HCT116 (cell line): ENCODE results near the gene NHERF1. TPM values are rescaled to one million over a fixed set of nuclear protein-coding genes. Genes with fewer than 3 reads are reported as not detected.

ENCODE experiments used
- ATAC-seq: fragments of 200-7000 bp; cut with Tn5 transposase; 2 replicates; pipeline ENCODE4 v1.9.1; 2020; ENCODE audit warnings: mild to moderate bottlenecking, moderate library complexity
- BruUV-seq: library from RNA; stranded (reverse); fragments of 400-500 nt; replicated peaks from 2 replicates; lab custom pipeline; 2021; lab: Mats Ljungman, UMichigan
- CTCF ChIA-PET: fragments of 300-600 bp; sonication (Branson Sonifier 250); formaldehyde crosslinking; loops from one replicate; lab custom pipeline; 2021; ENCODE audit warnings: antibody characterized with exemption; lab: Charles Lee
- POLR2A ChIA-PET: fragments of 300-600, 350-600 bp; sonication (Branson Sonifier 250); formaldehyde crosslinking; loops from one replicate; lab custom pipeline; 2021; ENCODE audit warnings: antibody characterized with exemption; lab: Charles Lee
- RAD21 ChIA-PET, 2 experiments: fragments of 300-600 bp; sonication (Branson Sonifier 250); formaldehyde crosslinking; loops; one replicate each; lab custom pipeline; 2023; ENCODE audit warnings: low total read pairs in 2 of 2; ENCODE audit not compliant: uncharacterized antibody in 2 of 2, unreplicated experiment in 2 of 2, low non-redundant PET in 1 of 2; lab: Charles Lee
- DNase-seq: peaks from one replicate; pipeline ENCODE4 v3.0.0-alpha.2; 2010; ENCODE audit warnings: low read depth, low spot score
- H2AFZ ChIP-seq: fragments of 200-600 bp; shearing (Covaris generic), sonication (generic); 2 replicates; pipeline ENCODE4 v1.6.1; 2017; ENCODE audit warnings: low read depth, mixed run types, mixed read lengths, antibody characterized with exemption, low read length; ENCODE audit not compliant: poor library complexity, severe bottlenecking
- H3K27ac ChIP-seq: 2 replicates; pipeline ENCODE4 v1.5.1; 2012; ENCODE audit warnings: low read depth, low read length
- H3K27me3 ChIP-seq: fragments of 200-600 bp; sonication (generic); 2 replicates; pipeline ENCODE4 v1.6.1; 2016; ENCODE audit warnings: mixed run types, low read length, mixed read lengths; ENCODE audit not compliant: insufficient read depth
- H3K36me3 ChIP-seq, 2 experiments: fragments of 200-500 bp in 1 of 2; fragments of 200-600 bp in 1 of 2; sonication (Bioruptor generic) in 1 of 2; sonication (generic) in 1 of 2; 2 replicates each; pipeline versions ENCODE4 v1.5.1 to v1.6.1; 2014 to 2016; ENCODE audit warnings: low read length in 2 of 2, inconsistent platforms in 1 of 2, mixed read lengths in 1 of 2, mixed run types in 1 of 2; ENCODE audit not compliant: insufficient read depth in 2 of 2, control insufficient read depth in 1 of 2
- H3K4me1 ChIP-seq, 2 experiments: fragments of 200-600 bp in 1 of 2; sonication (generic) in 1 of 2; 2 replicates each; pipeline versions ENCODE4 v1.5.1 to v1.6.1; 2012 to 2017; ENCODE audit warnings: low read length in 2 of 2, inconsistent platforms in 1 of 2, mild to moderate bottlenecking in 1 of 2, mixed read lengths in 1 of 2, mixed run types in 1 of 2, moderate library complexity in 1 of 2; ENCODE audit not compliant: insufficient read depth in 2 of 2, control insufficient read depth in 1 of 2
- H3K4me2 ChIP-seq: fragments of 200-600 bp; sonication (generic); 2 replicates; pipeline ENCODE4 v1.6.1; 2017; ENCODE audit warnings: mixed run types, low read length, mixed read lengths
- H3K4me3 ChIP-seq, 2 experiments: fragments of 200-600 bp in 1 of 2; sonication (generic) in 1 of 2; replicated peaks in 1 of 2; 2 replicates each; pipeline ENCODE4 v1.5.1; 2011 to 2016; ENCODE audit warnings: low read length in 2 of 2, control low read depth in 1 of 2, low read depth in 1 of 2, mild to moderate bottlenecking in 1 of 2, mixed read lengths in 1 of 2, mixed run types in 1 of 2
- H3K79me2 ChIP-seq: fragments of 200-600 bp; sonication (generic); 2 replicates; pipeline ENCODE4 v1.6.1; 2017; ENCODE audit warnings: mild to moderate bottlenecking, mixed run types, low read length, moderate library complexity, mixed read lengths; ENCODE audit not compliant: insufficient read depth
- H3K9ac ChIP-seq: fragments of 200-600 bp; sonication (generic); 2 replicates; pipeline ENCODE4 v1.6.1; 2016; ENCODE audit warnings: low read length, mixed read lengths
- H3K9me2 ChIP-seq: fragments of 200-600 bp; sonication (generic), shearing (Covaris generic); 2 replicates; pipeline ENCODE4 v1.6.1; 2017; ENCODE audit warnings: mixed run types, mild to moderate bottlenecking, moderate library complexity; ENCODE audit not compliant: insufficient read depth
- H3K9me3 ChIP-seq, 2 experiments: fragments of 200-500 bp in 1 of 2; fragments of 200-600 bp in 1 of 2; sonication (Bioruptor generic) in 1 of 2; sonication (generic) in 1 of 2; 2 replicates each; pipeline ENCODE4 v1.6.1; 2014 to 2017; ENCODE audit warnings: low read length in 2 of 2, mixed read lengths in 2 of 2, inconsistent platforms in 1 of 2, low read depth in 1 of 2, mild to moderate bottlenecking in 1 of 2, mixed run types in 1 of 2, moderate library complexity in 1 of 2; ENCODE audit not compliant: control insufficient read depth in 1 of 2, insufficient read depth in 1 of 2
- H4K20me1 ChIP-seq: fragments of 200-600 bp; sonication (generic), shearing (Covaris generic); 2 replicates; pipeline ENCODE4 v1.6.1; 2017; ENCODE audit warnings: mixed run types, mild to moderate bottlenecking, moderate library complexity; ENCODE audit not compliant: insufficient read depth
- ELF1 ChIP-seq: IDR thresholded peaks from 2 replicates; pipeline ENCODE4 v1.6.1; 2012; ENCODE audit warnings: low read depth, borderline replicate concordance
- EZH2 ChIP-seq: fragments of 200-600 bp; sonication (generic); IDR thresholded peaks from 2 replicates; pipeline ENCODE4 v1.6.1; 2017; ENCODE audit warnings: antibody characterized with exemption, mixed run types
- EZH2phosphoT487 ChIP-seq: fragments of 200-600 bp; IDR thresholded peaks from 2 replicates; pipeline ENCODE4 v1.6.1; 2018; ENCODE audit warnings: antibody characterized with exemption, borderline replicate concordance
- FOSL1 ChIP-seq: IDR thresholded peaks from 2 replicates; pipeline ENCODE4 v1.6.1; 2012; ENCODE audit warnings: low read depth
- JUND ChIP-seq: IDR thresholded peaks from 2 replicates; pipeline ENCODE4 v1.6.1; 2012
- POLR2A ChIP-seq: IDR thresholded peaks from 2 replicates; pipeline ENCODE4 v1.7.0; 2011; ENCODE audit warnings: borderline replicate concordance; ENCODE audit not compliant: insufficient read depth, insufficient read length; ENCODE audit errors: extremely low read depth
- REST ChIP-seq: IDR thresholded peaks from 2 replicates; pipeline ENCODE4 v1.6.1; 2012; ENCODE audit warnings: low read depth
- SRF ChIP-seq: IDR thresholded peaks from 2 replicates; pipeline ENCODE4 v1.6.1; 2012; ENCODE audit warnings: low read depth
- TCF7L2 ChIP-seq: IDR thresholded peaks from 2 replicates; pipeline ENCODE4 v1.7.0; 2011; ENCODE audit warnings: borderline replicate concordance, inconsistent platforms; ENCODE audit not compliant: insufficient read depth, insufficient read length; ENCODE audit errors: extremely low read depth
- ZBTB33 ChIP-seq: IDR thresholded peaks from 2 replicates; pipeline ENCODE4 v1.6.1; 2011; ENCODE audit warnings: mild to moderate bottlenecking, low read length, moderate library complexity; ENCODE audit not compliant: insufficient replicate concordance; ENCODE audit errors: extremely low read depth
- ZFX ChIP-seq: fragments of 450-650 bp; IDR thresholded peaks from 2 replicates; pipeline ENCODE4 v1.6.1; 2017
- intact Hi-C: fragments of 100-400 bp; cut with micrococcal nuclease; formaldehyde crosslinking; loops from 2 replicates; pipeline ENCODE4 v1.10.0; 2022
- total RNA-seq: library from RNA; stranded (reverse); gene quantifications from one replicate; pipeline ENCODE4 v1.2.1, GENCODE V29; 2021; ENCODE audit not compliant: unreplicated experiment

The NHERF1 gene
- total RNA-seq, 1 experiment from 2014 or later = 129 TPM

DNA sequence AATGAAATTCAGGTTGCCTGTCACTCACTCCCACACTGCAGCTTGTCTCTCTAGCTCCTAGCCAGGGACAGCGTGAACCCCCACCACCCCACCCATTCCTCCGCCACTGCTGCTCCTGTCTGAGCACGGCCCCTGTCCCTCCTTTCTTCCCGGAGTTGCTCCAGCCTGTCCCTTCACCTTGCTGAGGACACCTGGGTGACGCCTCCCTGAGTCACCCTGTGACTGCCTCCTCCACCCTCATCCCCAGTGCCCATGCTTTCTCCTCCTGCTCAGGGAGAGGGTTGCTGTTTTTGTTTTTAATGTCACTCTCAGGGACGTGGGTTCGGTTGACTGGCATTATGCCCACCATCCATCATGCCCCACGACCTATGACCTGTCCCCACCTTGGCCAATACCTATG, 53.5 kb downstream of the NHERF1 start (continued):
- TF ChIP-seq FOSL1 = no peak
- no peak for TF ChIP-seq SRF
- TF ChIP-seq ZBTB33 = no peak
- TF ChIP-seq POLR2A = no peak
- no peak for TF ChIP-seq JUND

DNA sequence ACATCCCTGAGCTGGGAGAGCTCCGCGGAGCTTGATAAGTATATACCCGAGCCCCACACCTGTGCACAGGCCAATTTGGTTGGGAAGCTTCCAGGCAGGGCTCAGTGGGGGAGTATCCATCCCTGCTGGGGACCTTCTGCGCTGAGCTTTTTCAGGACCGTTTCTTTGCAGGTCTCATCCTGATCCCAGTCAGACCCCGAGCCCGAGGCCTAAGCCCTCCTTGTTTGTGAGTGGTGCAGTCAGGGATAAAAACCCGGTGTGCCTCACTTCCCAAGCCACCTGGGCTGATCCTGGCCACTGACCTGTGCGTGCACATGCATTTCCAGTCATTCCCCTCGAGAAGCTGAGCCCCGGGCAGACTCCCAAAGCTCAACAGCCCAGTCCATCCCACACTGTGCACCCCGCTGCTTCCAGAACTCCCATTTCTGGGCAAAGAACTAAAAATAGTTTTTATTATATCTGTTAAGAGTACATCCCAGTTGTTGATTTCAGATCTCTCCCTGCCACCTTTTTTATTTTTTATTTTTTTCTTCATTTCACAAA, 55.0 kb downstream of the NHERF1 start:
- Histone ChIP-seq H4K20me1 (no peaks in the 10 kb centered on the region), H3K9ac (no peak overlapping the region), H3K4me2 (no peak overlapping the region), H3K9me3 (no peaks in the 10 kb centered on the region), H3K79me2 (no peaks in the 10 kb centered on the region), H3K27ac (no peak overlapping the region), H3K4me1 (peaks cover 0 to 7% of the 10 kb centered on the region in 2 experiments; a peak in 1 of 4 replicates), H3K9me2 (no peaks in the 10 kb centered on the region), H2AFZ (no peak overlapping the region), H3K4me3 (no peak overlapping the region), H3K36me3 (0 out of 4 replicates have a peak, but pooled peaks cover 0 to 8% of the 10 kb centered on the region in 2 experiments), H3K27me3 (no peaks in the 10 kb centered on the region)
- no peak for ATAC-seq
- BruUV-seq = no TSS peak
- DNase-seq = no peak
- POLR2A ChIA-PET = no interaction called here
- no peak for TF ChIP-seq TCF7L2
- TF ChIP-seq ZFX = no peak
- no peak for TF ChIP-seq EZH2
- no peak for TF ChIP-seq FOSL1
- no peak for TF ChIP-seq REST
- no peak for TF ChIP-seq ELF1
- TF ChIP-seq EZH2phosphoT487 = no peak
- RAD21 ChIA-PET = no interaction called here
- intact Hi-C loops = no loop called here
- CTCF ChIA-PET = no interaction called here
